Stomach (tissue), 4 donors: ENCODE measurements around the gene TMEM72.

ENCODE experiments used
- EP300 ChIP-seq: sonication (generic); formaldehyde crosslinking; IDR thresholded peaks from one replicate; pipeline ENCODE4 v1.6.1; 2017; ENCODE audit warnings: antibody characterized with exemption
- POLR2AphosphoS5 ChIP-seq, 3 donors: sonication (generic); formaldehyde crosslinking; IDR thresholded peaks; one replicate each; pipeline ENCODE4 v1.6.1; 2016; ENCODE audit warnings: antibody characterized with exemption in 3 of 3
- TF ChIP-seq, protein P1 (sequence below), 7 experiments: fragments of 450-650 bp in 4 of 7; fragments of 200-600 bp in 3 of 7; sonication (generic) in 3 of 7; IDR thresholded peaks; one replicate each; pipeline ENCODE4 v1.5.1; 2016 to 2019; ENCODE audit warnings: antibody characterized with exemption in 7 of 7, control low read depth in 2 of 7, mild to moderate bottlenecking in 1 of 7

DNA sequence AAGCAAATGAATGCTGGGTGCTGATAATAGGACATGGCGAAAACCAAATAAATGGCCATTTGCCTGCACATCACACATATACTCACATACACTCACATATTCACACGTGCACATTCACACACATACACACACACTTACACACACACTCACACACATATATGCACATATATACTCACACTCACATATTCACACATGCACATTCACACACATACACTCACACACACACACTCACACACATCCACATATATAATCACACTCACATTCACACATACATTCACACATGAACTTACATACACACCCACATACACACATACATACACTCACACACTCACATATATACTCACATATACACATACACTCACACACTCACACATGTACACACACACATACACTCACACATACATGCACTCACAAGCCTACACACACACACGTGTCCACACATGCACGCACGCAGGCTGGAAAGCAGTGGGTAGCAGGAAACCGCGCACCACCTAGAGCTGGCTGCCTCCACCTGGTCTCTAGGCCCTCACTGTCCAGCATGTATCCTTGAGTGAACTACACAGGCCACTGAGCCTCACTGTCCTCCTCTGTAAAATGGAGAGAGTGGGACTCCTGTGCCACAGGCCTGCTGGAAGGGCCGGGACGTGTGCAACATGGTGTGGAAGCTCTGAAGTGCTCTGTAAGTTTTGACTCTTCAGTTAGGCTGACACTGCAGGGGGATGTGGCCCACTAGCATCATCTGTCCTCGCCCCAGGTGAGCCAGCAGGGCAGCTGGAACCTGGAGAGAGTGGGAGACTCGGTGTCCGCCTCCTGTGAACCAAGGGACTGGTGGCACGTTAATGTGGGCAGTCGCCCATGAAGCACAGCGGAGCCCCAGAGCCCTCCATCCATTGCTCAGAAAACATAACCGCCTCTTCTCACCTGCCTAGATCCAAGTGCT, 14.9 kb downstream of the TMEM72 start:
- TF ChIP-seq, protein P1, sequence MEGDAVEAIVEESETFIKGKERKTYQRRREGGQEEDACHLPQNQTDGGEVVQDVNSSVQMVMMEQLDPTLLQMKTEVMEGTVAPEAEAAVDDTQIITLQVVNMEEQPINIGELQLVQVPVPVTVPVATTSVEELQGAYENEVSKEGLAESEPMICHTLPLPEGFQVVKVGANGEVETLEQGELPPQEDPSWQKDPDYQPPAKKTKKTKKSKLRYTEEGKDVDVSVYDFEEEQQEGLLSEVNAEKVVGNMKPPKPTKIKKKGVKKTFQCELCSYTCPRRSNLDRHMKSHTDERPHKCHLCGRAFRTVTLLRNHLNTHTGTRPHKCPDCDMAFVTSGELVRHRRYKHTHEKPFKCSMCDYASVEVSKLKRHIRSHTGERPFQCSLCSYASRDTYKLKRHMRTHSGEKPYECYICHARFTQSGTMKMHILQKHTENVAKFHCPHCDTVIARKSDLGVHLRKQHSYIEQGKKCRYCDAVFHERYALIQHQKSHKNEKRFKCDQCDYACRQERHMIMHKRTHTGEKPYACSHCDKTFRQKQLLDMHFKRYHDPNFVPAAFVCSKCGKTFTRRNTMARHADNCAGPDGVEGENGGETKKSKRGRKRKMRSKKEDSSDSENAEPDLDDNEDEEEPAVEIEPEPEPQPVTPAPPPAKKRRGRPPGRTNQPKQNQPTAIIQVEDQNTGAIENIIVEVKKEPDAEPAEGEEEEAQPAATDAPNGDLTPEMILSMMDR (IDR thresholded peaks at IDR 0.05) = no peak
- TF ChIP-seq EP300 (no peak), POLR2AphosphoS5 (IDR thresholded peaks at IDR 0.05) (no peak)
